H1 (cell line): ENCODE measurements around the gene PDE4D. TPM values are rescaled to one million over a fixed set of nuclear protein-coding genes. Genes with fewer than 3 reads are reported as not detected.
A peak's percentile ranks its signal among the peaks of the same experiment; 100 is the strongest.

Experiments
- CTCF ChIA-PET: fragments of 300-600 bp; sonication (Branson Sonifier 250); formaldehyde crosslinking; loops from one replicate; lab custom pipeline; 2021; ENCODE audit not compliant: partially characterized antibody; lab: Charles Lee
- POLR2A ChIA-PET: fragments of 300-600 bp; sonication (Branson Sonifier 250); formaldehyde crosslinking; loops from one replicate; lab custom pipeline; 2021; ENCODE audit warnings: inconsistent platforms; ENCODE audit not compliant: partially characterized antibody; lab: Charles Lee
- DNase-seq, 2 experiments: peaks; one replicate each; pipeline versions ENCODE4 v3.0.0 to v3.0.0-alpha.2; 2010 to 2022; ENCODE audit warnings: low spot score in 2 of 2, low read depth in 1 of 2, mixed read lengths in 1 of 2
- FAIRE-seq: peaks from 2 replicates; lab custom pipeline; 2011; peaks lifted over from hg19 to GRCh38; lab: Jason Lieb, UNC
- H2AFZ ChIP-seq: 2 replicates; pipeline ENCODE4 v1.8.1; 2012; ENCODE audit warnings: low read length, inconsistent platforms
- H2AK5ac ChIP-seq: 2 replicates; pipeline ENCODE4 v1.6.1; 2013; ENCODE audit warnings: low read depth, low read length
- H2BK120ac ChIP-seq: replicated peaks from 2 replicates; pipeline ENCODE3; 2013; ENCODE audit warnings: low read depth, low read length, inconsistent platforms
- H2BK12ac ChIP-seq: 2 replicates; pipeline ENCODE4 v1.6.1; 2013; ENCODE audit warnings: low read depth, low read length
- H2BK15ac ChIP-seq: 2 replicates; pipeline ENCODE4 v1.6.1; 2013; ENCODE audit warnings: low read length
- H2BK20ac ChIP-seq: 2 replicates; pipeline ENCODE4 v1.6.1; 2013; ENCODE audit warnings: low read length
- H2BK5ac ChIP-seq: 2 replicates; pipeline ENCODE4 v1.6.1; 2013; ENCODE audit warnings: low read depth, low read length
- H3K14ac ChIP-seq: 2 replicates; pipeline ENCODE4 v1.6.1; 2013; ENCODE audit warnings: inconsistent platforms; ENCODE audit not compliant: insufficient read length
- H3K18ac ChIP-seq: 2 replicates; pipeline ENCODE4 v1.6.1; 2013; ENCODE audit warnings: low read length; ENCODE audit errors: extremely low read depth
- H3K23ac ChIP-seq: 2 replicates; pipeline ENCODE4 v1.6.1; 2013; ENCODE audit warnings: inconsistent platforms; ENCODE audit not compliant: insufficient read length
- H3K23me2 ChIP-seq: 2 replicates; pipeline ENCODE4 v1.6.1; 2013; ENCODE audit warnings: low read depth, low read length
- H3K27ac ChIP-seq: 2 replicates; pipeline ENCODE4 v1.6.1; 2011; ENCODE audit warnings: low read depth, low read length, inconsistent platforms
- H3K27me3 ChIP-seq, 4 experiments: replicated peaks in 1 of 4; 1 replicate in 1 of 4; 2 replicates in 3 of 4; pipeline versions ENCODE4 v1.6.1 to v1.8.1; 2011 to 2013; ENCODE audit warnings: low read length in 3 of 4, mild to moderate bottlenecking in 3 of 4, inconsistent platforms in 2 of 4, mixed read lengths in 2 of 4, moderate library complexity in 1 of 4; ENCODE audit not compliant: control insufficient read depth in 3 of 4, insufficient read depth in 3 of 4; ENCODE audit errors: extremely low read depth in 1 of 4
- H3K36me3 ChIP-seq, 4 experiments: 2 replicates each; pipeline versions ENCODE4 v1.6.1 to v1.8.1; 2011 to 2013; ENCODE audit warnings: mild to moderate bottlenecking in 4 of 4, low read length in 3 of 4, moderate library complexity in 2 of 4, control low read depth in 1 of 4, inconsistent platforms in 1 of 4; ENCODE audit not compliant: insufficient read depth in 4 of 4, control insufficient read depth in 2 of 4
- H3K4ac ChIP-seq: replicated peaks from 2 replicates; pipeline ENCODE3; 2013; ENCODE audit warnings: low read length, low read depth, mixed read lengths, inconsistent platforms; ENCODE audit not compliant: insufficient read length
- H3K4me1 ChIP-seq, 4 experiments: replicated peaks in 1 of 4; 1 replicate in 1 of 4; 2 replicates in 3 of 4; pipeline versions ENCODE4 v1.6.1 to v1.8.1; 2011 to 2013; ENCODE audit warnings: low read length in 3 of 4, inconsistent platforms in 2 of 4, mixed read lengths in 1 of 4; ENCODE audit not compliant: insufficient read depth in 4 of 4, control insufficient read depth in 3 of 4
- H3K4me2 ChIP-seq, 2 experiments: 2 replicates each; pipeline versions ENCODE4 v1.6.1 to v1.8.1; 2011 to 2013; ENCODE audit warnings: low read depth in 2 of 2, low read length in 2 of 2, control low read depth in 1 of 2, inconsistent platforms in 1 of 2, mild to moderate bottlenecking in 1 of 2; ENCODE audit not compliant: insufficient read depth in 1 of 2
- H3K4me3 ChIP-seq, 4 experiments: fragments of 200-600, 300-600 bp in 1 of 4; sonication (generic), shearing (Covaris generic), sonication (Bioruptor Twin) in 1 of 4; 2 replicates each; pipeline versions ENCODE4 v1.5.1 to v1.8.1; 2011 to 2016; ENCODE audit warnings: low read length in 4 of 4, low read depth in 3 of 4, control low read depth in 2 of 4, inconsistent platforms in 2 of 4, mild to moderate bottlenecking in 2 of 4, mixed read lengths in 1 of 4, moderate library complexity in 1 of 4; ENCODE audit not compliant: insufficient read depth in 2 of 4; ENCODE audit errors: extremely low read depth in 1 of 4
- H3K56ac ChIP-seq: replicated peaks from 2 replicates; pipeline ENCODE3; 2013; ENCODE audit warnings: low read depth, mild to moderate bottlenecking, mixed read lengths, low read length, inconsistent platforms; ENCODE audit not compliant: insufficient read length
- H3K79me1 ChIP-seq: 2 replicates; pipeline ENCODE4 v1.6.1; 2013; ENCODE audit warnings: low read depth, low read length, control low read depth
- H3K79me2 ChIP-seq, 2 experiments: 2 replicates each; pipeline versions ENCODE4 v1.6.1 to v1.8.1; 2012 to 2013; ENCODE audit warnings: low read length in 2 of 2, mild to moderate bottlenecking in 2 of 2, inconsistent platforms in 1 of 2; ENCODE audit not compliant: insufficient read depth in 2 of 2, control insufficient read depth in 1 of 2
- H3K9ac ChIP-seq, 4 experiments: replicated peaks in 1 of 4; 1 replicate in 1 of 4; 2 replicates in 3 of 4; pipeline versions ENCODE4 v1.6.1 to v1.8.1; 2011 to 2013; ENCODE audit warnings: low read depth in 3 of 4, low read length in 3 of 4, control low read depth in 2 of 4, mild to moderate bottlenecking in 2 of 4, moderate library complexity in 2 of 4, inconsistent platforms in 1 of 4; ENCODE audit errors: extremely low read depth in 1 of 4
- H3K9me3 ChIP-seq, 2 experiments: 2 replicates each; pipeline versions ENCODE4 v1.6.1 to v1.8.1; 2012 to 2013; ENCODE audit warnings: mild to moderate bottlenecking in 2 of 2, moderate library complexity in 2 of 2, control low read depth in 1 of 2, inconsistent platforms in 1 of 2, low read depth in 1 of 2, low read length in 1 of 2, mixed read lengths in 1 of 2; ENCODE audit not compliant: insufficient read depth in 2 of 2
- H4K20me1 ChIP-seq, 2 experiments: replicated peaks in 1 of 2; 2 replicates each; pipeline versions ENCODE3 to v1.8.1; 2011 to 2013; ENCODE audit warnings: inconsistent platforms in 2 of 2, low read length in 2 of 2, mild to moderate bottlenecking in 1 of 2; ENCODE audit not compliant: insufficient read depth in 2 of 2, control insufficient read depth in 1 of 2
- H4K5ac ChIP-seq: 2 replicates; pipeline ENCODE4 v1.6.1; 2013; ENCODE audit warnings: low read length, low read depth, mixed read lengths, inconsistent platforms; ENCODE audit not compliant: insufficient read length
- H4K8ac ChIP-seq: 2 replicates; pipeline ENCODE4 v1.8.0; 2013; ENCODE audit warnings: mild to moderate bottlenecking, moderate library complexity, low read length, inconsistent platforms; ENCODE audit not compliant: insufficient read depth; ENCODE audit errors: extremely low read depth
- H4K91ac ChIP-seq: replicated peaks from 2 replicates; pipeline ENCODE3; 2013; ENCODE audit warnings: low read length, mixed read lengths, inconsistent platforms; ENCODE audit not compliant: insufficient read length
- BACH1 ChIP-seq: IDR thresholded peaks from 2 replicates; pipeline ENCODE4 v1.6.1; 2012; ENCODE audit warnings: low read length, improper control_type of control experiment
- JUN ChIP-seq: IDR thresholded peaks from 2 replicates; pipeline ENCODE4 v1.6.1; 2011; ENCODE audit warnings: low read depth, mild to moderate bottlenecking, improper control_type of control experiment, low read length
- MAFK ChIP-seq: IDR thresholded peaks from 2 replicates; pipeline ENCODE4 v1.6.1; 2012; ENCODE audit warnings: low read depth, mild to moderate bottlenecking, improper control_type of control experiment, low read length
- SRF ChIP-seq: IDR thresholded peaks from 2 replicates; pipeline ENCODE4 v1.6.1; 2011; ENCODE audit warnings: mild to moderate bottlenecking, low read depth, low read length, moderate library complexity
- WGBS, 2 experiments: shearing (Covaris generic) in 1 of 2; methylation state at CpG; one replicate each; pipeline versions ENCODE4 v1.1.6 to v1.1.7; 2013 to 2015; ENCODE audit warnings: low lambda C conversion rate in 2 of 2, mixed read lengths in 2 of 2, inconsistent platforms in 1 of 2, low coverage in 1 of 2, missing lambda C conversion rate in 1 of 2; ENCODE audit not compliant: insufficient replicate concordance in 2 of 2, insufficient coverage in 1 of 2, insufficient read length in 1 of 2; ENCODE audit errors: extremely low coverage in 1 of 2, missing lambda C conversion rate in 1 of 2; 5-methylcytosine and 5-hydroxymethylcytosine counted together
- polyA plus RNA-seq, 7 experiments: library from polyadenylated mRNA; depleted of rRNA in 3 of 7; stranded (reverse) in 5 of 7; unstranded in 2 of 7; fragments of >200 nt in 5 of 7; fragments of 200-250 nt in 2 of 7; gene quantifications; 1 replicate in 5 of 7; 2 replicates in 1 of 7; 4 replicates in 1 of 7; pipeline versions ENCODE4 v1.2.1 to v1.2.3, GENCODE V29; 2011 to 2013; ENCODE audit warnings: missing spikeins in 2 of 7, mixed read lengths in 2 of 7
- total RNA-seq: library from RNA; stranded (reverse); fragmentation: NEBNext Ultra II Directional; extraction: Animal tissue kit (Norgen Biotek cat#: 25700); gene quantifications from 2 replicates; pipeline ENCODE4 v1.2.1, GENCODE V29; 2021

Gene PDE4D
- total and polyA plus RNA-seq, 2 of the 8 experiments (the other 6 are each of a cell fraction or from before 2014, with no cell fraction given), result 2.3 to 3.7 TPM

- no peak overlapping the region for H3K23ac ChIP-seq
- H2BK120ac ChIP-seq, result no peak overlapping the region
- H3K27me3 ChIP-seq, result no peaks in the 10 kb centered on the region
- H4K91ac ChIP-seq, result no peak overlapping the region
- H2BK20ac ChIP-seq, result no peak overlapping the region
- no peak overlapping the region for H2BK5ac ChIP-seq
- no peak overlapping the region for H3K27ac ChIP-seq
- no peak overlapping the region for H3K14ac ChIP-seq
- H3K18ac ChIP-seq, result no peak overlapping the region
- no peak overlapping the region for H2AFZ ChIP-seq
- H3K36me3 ChIP-seq, result no peaks in the 10 kb centered on the region
- TF ChIP-seq JUN (no peak), MAFK (peak; percentile 84), BACH1 (peak; percentile 87), SRF (no peak)
- no peaks in the 10 kb centered on the region for H3K23me2 ChIP-seq
- H3K4me3 ChIP-seq, result no peak overlapping the region
- CTCF ChIA-PET, result interaction anchor here (0.6 to 1.5 kb wide), 2 partner anchors 9 to 204 kb away, joined by 3 to 5 read pairs; no protein-coding TSS in a partner anchor
- H3K79me1 ChIP-seq, result no peaks in the 10 kb centered on the region
- peaks cover 0 to 4% (median 0%) of the 10 kb centered on the region in 4 experiments; a peak in 2 of 7 replicates for H3K4me1 ChIP-seq
- no peak overlapping the region for H2AK5ac ChIP-seq
- WGBS, 2 experiments, result 89% methylated on average over 2 of the region's 2 CpGs; no CpG with 5 or more reads in 1 of the 2 experiments
- H4K5ac ChIP-seq, result no peak overlapping the region
- POLR2A ChIA-PET, result no interaction called here
- no peak overlapping the region for H3K56ac ChIP-seq
- H3K79me2 ChIP-seq, result no peaks in the 10 kb centered on the region
- no peak overlapping the region for H2BK12ac ChIP-seq
- H3K4ac ChIP-seq, result no peak overlapping the region
- no peak overlapping the region for H2BK15ac ChIP-seq
- no peak overlapping the region for H3K9ac ChIP-seq
- H3K9me3 ChIP-seq, result peaks cover 0 to 4% of the 10 kb centered on the region in 2 experiments; a peak in 1 of 4 replicates
- DNase-seq (no peak), FAIRE-seq (no peak)
- no peaks in the 10 kb centered on the region for H4K20me1 ChIP-seq
- H3K4me2 ChIP-seq, result no peak overlapping the region
- H4K8ac ChIP-seq, result no peak overlapping the region
Measured at GRCh38 chr5:59596586-59597350, 296.8 kb downstream of the PDE4D start.
